AG10803 (cell line): ENCODE results near the gene KCNQ1OT1.

Source experiments
- DNase-seq: peaks from one replicate; pipeline ENCODE4 v3.0.0; 2010; ENCODE audit warnings: low read depth
- H3K4me3 ChIP-seq: 2 replicates; pipeline ENCODE4 v1.5.1; 2011; ENCODE audit warnings: mild to moderate bottlenecking, low read length, control low read depth
- CTCF ChIP-seq: conservative IDR thresholded peaks from 2 replicates; pipeline ENCODE4 v1.5.1; 2011; ENCODE audit warnings: mild to moderate bottlenecking, low read length, control low read depth, inconsistent platforms

The KCNQ1OT1 gene

GRCh38 chr11:2565447-2566222 is 134.2 kb downstream of the KCNQ1OT1 start:
- DNase-seq = no peak
- no peak overlapping the region for H3K4me3 ChIP-seq
- TF ChIP-seq CTCF = no peak

- no peak overlapping the region for H3K4me3 ChIP-seq
- no peak for DNase-seq
- TF ChIP-seq CTCF = no peak
Measured at GRCh38 chr11:2564588-2565425, 135.0 kb downstream of the KCNQ1OT1 start.

GRCh38 chr11:2564008-2564530 is 135.7 kb downstream of the KCNQ1OT1 start:
- no peak for DNase-seq
- no peak for TF ChIP-seq CTCF
- no peak overlapping the region for H3K4me3 ChIP-seq

GRCh38 chr11:2563213-2564007 is 136.4 kb downstream of the KCNQ1OT1 start:
- TF ChIP-seq CTCF = no peak
- H3K4me3 ChIP-seq = no peak overlapping the region
- no peak for DNase-seq

GRCh38 chr11:2562890-2563212 is 136.9 kb downstream of the KCNQ1OT1 start:
- H3K4me3 ChIP-seq = no peak overlapping the region
- TF ChIP-seq CTCF = no peak

GRCh38 chr11:2561696-2562581 is 137.9 kb downstream of the KCNQ1OT1 start:
- no peak for DNase-seq
- no peak for TF ChIP-seq CTCF
- H3K4me3 ChIP-seq = no peak overlapping the region

More at GRCh38 chr11:2562890-2563212, 136.9 kb downstream of the KCNQ1OT1 start:
- no peak for DNase-seq
